Pancreas (tissue), 10 donors: ENCODE measurements around the gene FOXL1. TPM values are rescaled to one million over a fixed set of nuclear protein-coding genes. Genes with fewer than 3 reads are reported as not detected.

Experiments used
- ATAC-seq, 4 donors: fragments of 200-7000 bp; cut with Tn5 transposase; one replicate each; pipeline versions ENCODE4 v1.8.0 to v1.9.1; 2020; ENCODE audit warnings: mild to moderate bottlenecking in 4 of 4, moderate library complexity in 4 of 4
- DNase-seq, 6 donors: peaks; one replicate each; pipeline ENCODE4 v3.0.0-alpha.2; 2020
- FAIRE-seq: peaks from 2 replicates; lab custom pipeline; 2012; peaks lifted over from hg19 to GRCh38; lab: Jason Lieb, UNC
- H3K27ac ChIP-seq, 4 donors: fragments of 200-600 bp; sonication (generic); 1 replicate in 3 of 4; 2 replicates in 1 of 4; pipeline versions ENCODE4 v1.5.0 to v1.8.0; 2020
- H3K27me3 ChIP-seq, 4 donors: fragments of 200-600 bp; one replicate each; pipeline ENCODE4 v1.8.0; 2021
- H3K36me3 ChIP-seq, 3 donors: fragments of 200-600 bp; sonication (generic) in 1 of 3; one replicate each; pipeline versions ENCODE4 v1.5.0 to v1.8.0; 2020 to 2021
- H3K4me1 ChIP-seq, 3 donors: fragments of 200-600 bp; one replicate each; pipeline ENCODE4 v1.8.0; 2021
- H3K4me3 ChIP-seq, 4 donors: fragments of 200-600 bp; sonication (generic) in 2 of 4; one replicate each; pipeline versions ENCODE4 v1.5.0 to v1.8.0; 2020 to 2021
- H3K9me3 ChIP-seq, 4 donors: fragments of 200-600 bp; one replicate each; pipeline ENCODE4 v1.8.0; 2021
- CTCF ChIP-seq, 4 donors: fragments of 200-600 bp; sonication (generic) in 3 of 4; IDR thresholded peaks; one replicate each; pipeline versions ENCODE4 v1.5.0 to v1.8.0; 2021; ENCODE audit warnings: antibody characterized with exemption in 4 of 4
- WGBS, 2 donors: extraction: QIAGEN DNeasy Blood & Tissue Kit; methylation state at CpG; one replicate each; pipeline ENCODE4 v1.1.7; 2013; 5-methylcytosine and 5-hydroxymethylcytosine counted together
- intact Hi-C, 3 donors: fragments of 100-400 bp; cut with DNase I; formaldehyde crosslinking; loops; one replicate each; pipeline versions ENCODE4 v1.11.1 to v1.14.2; 2022
- polyA plus RNA-seq, 2 donors: library from polyadenylated mRNA; stranded (reverse); fragments of 200-250 nt; gene quantifications; one replicate each; pipeline ENCODE4 v1.2.3, GENCODE V29; 2013
- total RNA-seq, 6 donors: library from RNA; stranded (reverse); fragmentation: NEBNext Ultra II Directional in 4 of 6; extraction: Animal tissue kit (Norgen Biotek cat#: 25700) in 4 of 6; gene quantifications; one replicate each; pipeline versions ENCODE4 v1.2.1 to v1.2.4, GENCODE V29; 2021 to 2023
- donor health status: healthy with polysubstance abuse.
- donor health status: DM: no; HTN: no; CAD: no; lungs with moderate emphysema.
- donor health status: DM: no; HTN: no; CAD: no.
- donor health status: control.
- donor health status: control.
- donor health status: Bipolar disorder and iron deficiency.
- donor health status: DM: yes; HTN: yes; CAD: no.
- donor health status: DM: no; HTN: no; CAD: no.
- donor health status: DM: no; HTN: no; CAD: no.
- donor health status: DM: yes; HTN: yes; CAD: no.

Gene FOXL1
- total RNA-seq (under 1 TPM in 4 of 6 donors, not detected in 2; 0.06 to 0.18 (median 0.13) TPM), polyA plus RNA-seq (under 1 TPM; 0.07 to 0.08 TPM)

GRCh38 chr16:86578061-86578599 lies at the start of gene FOXL1:
FOXL1 (plus strand) TSS chr16:86578549; CDS start chr16:86578724, 175 bp downstream.
- peak within 1 kb of the TSS in 1 of 4 donors; percentile 12 for H3K4me3 ChIP-seq
- peaks cover 0 to 7% (median 0%) of the 10 kb centered on the region in 3 donors for H3K4me1 ChIP-seq
- ATAC-seq (no peak), DNase-seq (no peak), FAIRE-seq (no peak)
- intact Hi-C loops = loop anchor here in 2 of 3 donors (10.0 kb wide), 2 partner anchors 477 to 497 kb away; no protein-coding TSS in a partner anchor
- H3K27ac ChIP-seq = no peak within 1 kb of the TSS
- peaks cover 0 to 41% (median 8%) of the 10 kb centered on the region in 4 donors for H3K27me3 ChIP-seq
- H3K36me3 ChIP-seq = no peaks in the 10 kb centered on the region
- no peak for TF ChIP-seq CTCF (IDR thresholded peaks at IDR 0.05)
- no peaks in the 10 kb centered on the region for H3K9me3 ChIP-seq
- WGBS, 2 donors = 33 to 36% methylated on average over 13 of the region's 13 CpGs

- no peaks in the 10 kb centered on the region for H3K9me3 ChIP-seq
- FAIRE-seq = no peak
- TF ChIP-seq CTCF (IDR thresholded peaks at IDR 0.05) = no peak
- H3K36me3 ChIP-seq = peaks cover 0 to 3% (median 0%) of the 10 kb centered on the region in 3 donors
- no peak for ATAC-seq
- no peaks in the 10 kb centered on the region for H3K27me3 ChIP-seq
- no peak overlapping the region for H3K4me3 ChIP-seq
- intact Hi-C loops = loop anchor here in 1 of 3 donors (10.0 kb wide), 1 partner anchor 64 kb away; no protein-coding TSS in a partner anchor
- no peak for DNase-seq
- 92 to 96% methylated on average over 7 to 8 of the region's 8 CpGs for WGBS, 2 donors
- no peak overlapping the region for H3K27ac ChIP-seq
- H3K4me1 ChIP-seq = no peaks in the 10 kb centered on the region
These were observed 49.2 kb upstream of the FOXL1 start for GRCh38 chr16:86529160-86529559.

- TF ChIP-seq CTCF (IDR thresholded peaks at IDR 0.05) = no peak
- intact Hi-C loops = no loop called here
- no peak for DNase-seq
- peak in 1 of 4 donors; percentile 25 for ATAC-seq
- Histone ChIP-seq H3K9me3 (no peaks in the 10 kb centered on the region), H3K27me3 (no peaks in the 10 kb centered on the region), H3K4me1 (no peaks in the 10 kb centered on the region), H3K4me3 (no peak overlapping the region), H3K27ac (no peak overlapping the region), H3K36me3 (peaks cover 0 to 3% (median 0%) of the 10 kb centered on the region in 3 donors)
- FAIRE-seq = no peak
- 85 to 88% methylated on average over 31 of the region's 31 CpGs for WGBS, 2 donors
These were observed 47.8 kb upstream of the FOXL1 start for GRCh38 chr16:86530251-86531190.

GRCh38 chr16:86531191-86531545 lies 47.2 kb upstream of the FOXL1 start:
- H3K9me3 ChIP-seq = no peaks in the 10 kb centered on the region
- 86 to 91% methylated on average over 7 of the region's 7 CpGs for WGBS, 2 donors
- intact Hi-C loops = no loop called here
- no peaks in the 10 kb centered on the region for H3K4me1 ChIP-seq
- no peak overlapping the region for H3K27ac ChIP-seq
- no peak for TF ChIP-seq CTCF (IDR thresholded peaks at IDR 0.05)
- peaks cover 0 to 3% (median 0%) of the 10 kb centered on the region in 3 donors for H3K36me3 ChIP-seq
- DNase-seq = no peak
- no peaks in the 10 kb centered on the region for H3K27me3 ChIP-seq
- ATAC-seq = peak in 3 of 4 donors; percentile 49 to 63 (median 55)
- FAIRE-seq = no peak
- no peak overlapping the region for H3K4me3 ChIP-seq
